ENCODE data around the gene ARID1B. TPM values are rescaled to one million over a fixed set of nuclear protein-coding genes. Genes with fewer than 3 reads are reported as not detected.

Gene ARID1B
- total RNA-seq, 1 experiment from 2014 or later, result 86.3 TPM

DNA sequence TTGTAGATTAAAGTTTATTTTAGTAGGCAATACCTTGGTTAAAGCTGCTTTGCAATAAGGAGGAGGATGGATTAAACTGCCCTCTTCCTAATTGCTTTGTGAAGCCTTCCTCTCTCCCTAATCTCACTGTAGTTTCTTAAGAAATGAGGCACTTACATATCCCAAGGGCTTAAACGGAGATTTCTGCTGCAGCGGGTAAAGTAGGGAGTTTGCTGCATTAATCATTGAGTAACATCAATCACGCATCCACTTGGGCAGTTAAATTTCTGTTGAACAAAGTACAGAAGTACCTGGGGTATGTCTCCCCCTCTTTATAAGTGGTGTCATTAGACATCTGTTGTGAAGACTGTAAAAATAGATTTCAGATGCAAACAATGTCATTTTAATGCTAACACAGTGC is 29.5 kb upstream of the ARID1B start:
- intact Hi-C loops (cut with micrococcal nuclease; ENCODE audit: unreplicated experiment), result no loop called here
- H3K36me3 ChIP-seq (ENCODE audit: insufficient read depth, low read length, poor library complexity, severe bottlenecking), result no peaks in the 10 kb centered on the region
- ChIA-PET CTCF (no interaction called here), POLR2A (ENCODE audit: low non-redundant PET) (no interaction called here)
- DNase-seq (ENCODE audit: low spot score), result peak; percentile 20
- H3K27me3 ChIP-seq (replicated peaks; ENCODE audit: insufficient read depth, low read depth, low read length, poor library complexity), result no peaks in the 10 kb centered on the region
- no peak overlapping the region for H3K27ac ChIP-seq (ENCODE audit: low read depth, low read length, poor library complexity, severe bottlenecking)
- TF ChIP-seq, protein P1, sequence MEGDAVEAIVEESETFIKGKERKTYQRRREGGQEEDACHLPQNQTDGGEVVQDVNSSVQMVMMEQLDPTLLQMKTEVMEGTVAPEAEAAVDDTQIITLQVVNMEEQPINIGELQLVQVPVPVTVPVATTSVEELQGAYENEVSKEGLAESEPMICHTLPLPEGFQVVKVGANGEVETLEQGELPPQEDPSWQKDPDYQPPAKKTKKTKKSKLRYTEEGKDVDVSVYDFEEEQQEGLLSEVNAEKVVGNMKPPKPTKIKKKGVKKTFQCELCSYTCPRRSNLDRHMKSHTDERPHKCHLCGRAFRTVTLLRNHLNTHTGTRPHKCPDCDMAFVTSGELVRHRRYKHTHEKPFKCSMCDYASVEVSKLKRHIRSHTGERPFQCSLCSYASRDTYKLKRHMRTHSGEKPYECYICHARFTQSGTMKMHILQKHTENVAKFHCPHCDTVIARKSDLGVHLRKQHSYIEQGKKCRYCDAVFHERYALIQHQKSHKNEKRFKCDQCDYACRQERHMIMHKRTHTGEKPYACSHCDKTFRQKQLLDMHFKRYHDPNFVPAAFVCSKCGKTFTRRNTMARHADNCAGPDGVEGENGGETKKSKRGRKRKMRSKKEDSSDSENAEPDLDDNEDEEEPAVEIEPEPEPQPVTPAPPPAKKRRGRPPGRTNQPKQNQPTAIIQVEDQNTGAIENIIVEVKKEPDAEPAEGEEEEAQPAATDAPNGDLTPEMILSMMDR (conservative IDR thresholded peaks at IDR 0.05; ENCODE audit: low read depth, low read length), result no peak
- TF ChIP-seq EZH2 (IDR thresholded peaks at IDR 0.05; ENCODE audit: borderline replicate concordance, low read depth, low read length, poor library complexity, severe bottlenecking), result no peak
- H3K4me3 ChIP-seq (ENCODE audit: low read depth, low read length, poor library complexity, severe bottlenecking), result no peak overlapping the region
- no peaks in the 10 kb centered on the region for H3K4me1 ChIP-seq (ENCODE audit: insufficient read depth, low read length, poor library complexity, severe bottlenecking)
- no TSS peak for BruUV-seq (replicated peaks)
- H3K9me3 ChIP-seq (ENCODE audit: low read depth, low read length, poor library complexity, severe bottlenecking), result no peaks in the 10 kb centered on the region

DNA sequence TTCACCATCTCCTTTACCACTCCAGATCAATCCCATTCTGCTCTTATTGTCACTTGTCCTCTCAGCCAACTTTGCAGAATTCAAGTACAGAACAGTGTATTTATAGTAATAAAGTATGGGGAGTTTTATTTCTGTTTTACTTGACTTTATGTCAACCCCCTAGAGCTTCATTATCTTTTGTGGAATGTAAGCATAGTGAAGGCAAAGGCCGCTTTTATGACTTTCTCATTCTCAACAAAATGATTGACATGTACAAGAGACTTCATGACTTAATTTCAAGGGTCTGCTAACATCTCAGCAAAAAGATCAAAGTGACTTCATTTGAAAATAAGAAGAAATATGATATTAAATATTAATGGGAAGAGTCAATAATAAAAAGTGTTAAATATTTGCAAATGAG is 28.7 kb upstream of the ARID1B start:
- no TSS peak for BruUV-seq (replicated peaks)
- ChIA-PET POLR2A (ENCODE audit: low non-redundant PET) (interaction anchor here (0.6 kb wide), 1 partner anchor 12 kb away, joined by 4 read pairs; no protein-coding TSS in a partner anchor), CTCF (no interaction called here)
- Histone ChIP-seq H3K36me3 (ENCODE audit: insufficient read depth, low read length, poor library complexity, severe bottlenecking) (no peaks in the 10 kb centered on the region), H3K4me3 (ENCODE audit: low read depth, low read length, poor library complexity, severe bottlenecking) (no peak overlapping the region), H3K27me3 (replicated peaks; ENCODE audit: insufficient read depth, low read depth, low read length, poor library complexity) (no peaks in the 10 kb centered on the region), H3K4me1 (ENCODE audit: insufficient read depth, low read length, poor library complexity, severe bottlenecking) (no peaks in the 10 kb centered on the region), H3K27ac (ENCODE audit: low read depth, low read length, poor library complexity, severe bottlenecking) (no peak overlapping the region), H3K9me3 (ENCODE audit: low read depth, low read length, poor library complexity, severe bottlenecking) (no peaks in the 10 kb centered on the region)
- intact Hi-C loops (cut with micrococcal nuclease; ENCODE audit: unreplicated experiment), result no loop called here
- TF ChIP-seq EZH2 (IDR thresholded peaks at IDR 0.05; ENCODE audit: borderline replicate concordance, low read depth, low read length, poor library complexity, severe bottlenecking), result no peak
- TF ChIP-seq, protein P1 (conservative IDR thresholded peaks at IDR 0.05; ENCODE audit: low read depth, low read length), result no peak
- no peak for DNase-seq (ENCODE audit: low spot score)

DNA sequence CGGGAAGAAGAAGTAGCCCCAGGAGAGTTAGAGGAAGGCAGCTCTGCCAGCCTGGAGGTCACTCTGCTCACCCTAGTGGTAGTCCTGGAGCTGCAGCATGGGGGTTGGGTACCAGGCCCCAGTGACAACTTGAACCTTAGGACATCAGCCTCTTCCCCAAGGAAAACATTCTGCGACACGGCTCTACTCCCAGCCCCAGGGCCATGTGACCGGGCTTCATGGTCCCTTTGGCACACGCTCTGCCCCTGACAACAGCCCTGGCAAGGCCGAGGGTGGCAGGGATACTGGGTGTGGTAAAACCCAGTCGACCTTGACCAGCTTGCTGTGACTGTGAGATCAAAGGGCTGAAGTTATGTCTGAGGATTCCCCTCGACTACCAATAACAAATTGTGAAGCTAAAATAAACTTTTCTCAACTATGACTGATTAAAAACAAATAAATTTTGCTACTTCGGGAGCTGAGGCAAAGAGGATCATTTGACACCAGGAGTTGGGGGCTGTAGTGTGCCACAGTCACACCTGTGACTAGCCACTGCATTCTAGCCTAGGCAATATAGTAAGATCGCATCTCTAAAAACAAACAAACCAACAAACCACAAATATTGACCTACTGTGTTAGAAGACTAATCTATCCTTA is 24.4 kb upstream of the ARID1B start:
- ChIA-PET POLR2A (ENCODE audit: low non-redundant PET) (interaction anchor here (0.7 kb wide), 1 partner anchor 643 kb away, joined by 3 read pairs; no protein-coding TSS in a partner anchor), CTCF (no interaction called here)
- H3K27me3 ChIP-seq (replicated peaks; ENCODE audit: insufficient read depth, low read depth, low read length, poor library complexity), result no peaks in the 10 kb centered on the region
- no TSS peak for BruUV-seq (replicated peaks)
- no peaks in the 10 kb centered on the region for H3K36me3 ChIP-seq (ENCODE audit: insufficient read depth, low read length, poor library complexity, severe bottlenecking)
- no peaks in the 10 kb centered on the region for H3K4me1 ChIP-seq (ENCODE audit: insufficient read depth, low read length, poor library complexity, severe bottlenecking)
- no peak overlapping the region for H3K27ac ChIP-seq (ENCODE audit: low read depth, low read length, poor library complexity, severe bottlenecking)
- no peaks in the 10 kb centered on the region for H3K9me3 ChIP-seq (ENCODE audit: low read depth, low read length, poor library complexity, severe bottlenecking)
- no peak overlapping the region for H3K4me3 ChIP-seq (ENCODE audit: low read depth, low read length, poor library complexity, severe bottlenecking)
- TF ChIP-seq EZH2 (IDR thresholded peaks at IDR 0.05; ENCODE audit: borderline replicate concordance, low read depth, low read length, poor library complexity, severe bottlenecking), result no peak
- TF ChIP-seq, protein P1 (conservative IDR thresholded peaks at IDR 0.05; ENCODE audit: low read depth, low read length), result 0 out of 2 replicates have a peak, but pooled peaks have one; percentile 17
- DNase-seq (ENCODE audit: low spot score), result no peak
- intact Hi-C loops (cut with micrococcal nuclease; ENCODE audit: unreplicated experiment), result no loop called here
